ENCODE data around the gene PTPN4.

DNA sequence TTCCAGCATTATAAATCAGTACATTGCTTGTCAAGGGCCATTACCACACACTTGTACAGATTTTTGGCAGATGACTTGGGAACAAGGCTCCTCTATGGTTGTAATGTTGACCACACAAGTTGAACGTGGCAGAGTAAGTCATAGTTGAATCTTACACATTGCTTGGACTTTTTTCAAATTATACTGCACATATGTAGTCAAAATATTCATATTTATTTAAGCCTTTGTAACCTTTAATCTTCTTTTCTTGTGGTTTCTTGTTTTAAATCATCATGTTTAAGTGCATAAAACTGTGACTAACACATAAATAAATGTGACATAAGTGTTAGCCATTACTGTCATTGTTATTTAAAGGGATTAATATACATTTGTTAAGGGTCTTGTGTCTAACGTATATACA lies 201.1 kb downstream of the PTPN4 start:
- TF ChIP-seq GATAD2A (CRISPR knock-in tag; IDR thresholded peaks at IDR 0.05) (no peak), TARDBP (CRISPR knock-in tag; IDR thresholded peaks at IDR 0.05) (no peak), ARHGAP35 (CRISPR knock-in tag; IDR thresholded peaks at IDR 0.05; ENCODE audit: borderline replicate concordance) (no peak), ZNF772 (CRISPR knock-in tag; IDR thresholded peaks at IDR 0.05) (no peak)
- TF ChIP-seq, protein P1, sequence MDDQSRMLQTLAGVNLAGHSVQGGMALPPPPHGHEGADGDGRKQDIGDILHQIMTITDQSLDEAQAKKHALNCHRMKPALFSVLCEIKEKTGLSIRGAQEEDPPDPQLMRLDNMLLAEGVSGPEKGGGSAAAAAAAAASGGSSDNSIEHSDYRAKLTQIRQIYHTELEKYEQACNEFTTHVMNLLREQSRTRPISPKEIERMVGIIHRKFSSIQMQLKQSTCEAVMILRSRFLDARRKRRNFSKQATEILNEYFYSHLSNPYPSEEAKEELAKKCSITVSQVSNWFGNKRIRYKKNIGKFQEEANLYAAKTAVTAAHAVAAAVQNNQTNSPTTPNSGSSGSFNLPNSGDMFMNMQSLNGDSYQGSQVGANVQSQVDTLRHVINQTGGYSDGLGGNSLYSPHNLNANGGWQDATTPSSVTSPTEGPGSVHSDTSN (CRISPR knock-in tag; IDR thresholded peaks at IDR 0.05; ENCODE audit: borderline replicate concordance), result no peak
- TF ChIP-seq, protein P2, sequence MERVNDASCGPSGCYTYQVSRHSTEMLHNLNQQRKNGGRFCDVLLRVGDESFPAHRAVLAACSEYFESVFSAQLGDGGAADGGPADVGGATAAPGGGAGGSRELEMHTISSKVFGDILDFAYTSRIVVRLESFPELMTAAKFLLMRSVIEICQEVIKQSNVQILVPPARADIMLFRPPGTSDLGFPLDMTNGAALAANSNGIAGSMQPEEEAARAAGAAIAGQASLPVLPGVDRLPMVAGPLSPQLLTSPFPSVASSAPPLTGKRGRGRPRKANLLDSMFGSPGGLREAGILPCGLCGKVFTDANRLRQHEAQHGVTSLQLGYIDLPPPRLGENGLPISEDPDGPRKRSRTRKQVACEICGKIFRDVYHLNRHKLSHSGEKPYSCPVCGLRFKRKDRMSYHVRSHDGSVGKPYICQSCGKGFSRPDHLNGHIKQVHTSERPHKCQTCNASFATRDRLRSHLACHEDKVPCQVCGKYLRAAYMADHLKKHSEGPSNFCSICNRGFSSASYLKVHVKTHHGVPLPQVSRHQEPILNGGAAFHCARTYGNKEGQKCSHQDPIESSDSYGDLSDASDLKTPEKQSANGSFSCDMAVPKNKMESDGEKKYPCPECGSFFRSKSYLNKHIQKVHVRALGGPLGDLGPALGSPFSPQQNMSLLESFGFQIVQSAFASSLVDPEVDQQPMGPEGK (CRISPR knock-in tag; IDR thresholded peaks at IDR 0.05), result no peak
- TF ChIP-seq, protein P3, sequence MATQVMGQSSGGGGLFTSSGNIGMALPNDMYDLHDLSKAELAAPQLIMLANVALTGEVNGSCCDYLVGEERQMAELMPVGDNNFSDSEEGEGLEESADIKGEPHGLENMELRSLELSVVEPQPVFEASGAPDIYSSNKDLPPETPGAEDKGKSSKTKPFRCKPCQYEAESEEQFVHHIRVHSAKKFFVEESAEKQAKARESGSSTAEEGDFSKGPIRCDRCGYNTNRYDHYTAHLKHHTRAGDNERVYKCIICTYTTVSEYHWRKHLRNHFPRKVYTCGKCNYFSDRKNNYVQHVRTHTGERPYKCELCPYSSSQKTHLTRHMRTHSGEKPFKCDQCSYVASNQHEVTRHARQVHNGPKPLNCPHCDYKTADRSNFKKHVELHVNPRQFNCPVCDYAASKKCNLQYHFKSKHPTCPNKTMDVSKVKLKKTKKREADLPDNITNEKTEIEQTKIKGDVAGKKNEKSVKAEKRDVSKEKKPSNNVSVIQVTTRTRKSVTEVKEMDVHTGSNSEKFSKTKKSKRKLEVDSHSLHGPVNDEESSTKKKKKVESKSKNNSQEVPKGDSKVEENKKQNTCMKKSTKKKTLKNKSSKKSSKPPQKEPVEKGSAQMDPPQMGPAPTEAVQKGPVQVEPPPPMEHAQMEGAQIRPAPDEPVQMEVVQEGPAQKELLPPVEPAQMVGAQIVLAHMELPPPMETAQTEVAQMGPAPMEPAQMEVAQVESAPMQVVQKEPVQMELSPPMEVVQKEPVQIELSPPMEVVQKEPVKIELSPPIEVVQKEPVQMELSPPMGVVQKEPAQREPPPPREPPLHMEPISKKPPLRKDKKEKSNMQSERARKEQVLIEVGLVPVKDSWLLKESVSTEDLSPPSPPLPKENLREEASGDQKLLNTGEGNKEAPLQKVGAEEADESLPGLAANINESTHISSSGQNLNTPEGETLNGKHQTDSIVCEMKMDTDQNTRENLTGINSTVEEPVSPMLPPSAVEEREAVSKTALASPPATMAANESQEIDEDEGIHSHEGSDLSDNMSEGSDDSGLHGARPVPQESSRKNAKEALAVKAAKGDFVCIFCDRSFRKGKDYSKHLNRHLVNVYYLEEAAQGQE (IDR thresholded peaks at IDR 0.05; ENCODE audit: borderline replicate concordance in 1 of 2, low read depth in 1 of 2, low read length in 2 of 2), result no peak

Data from HepG2 (cell line).